Heart left ventricle (tissue), 16 donors: ENCODE results near the gene CEP164. TPM values are rescaled to one million over a fixed set of nuclear protein-coding genes. Genes with fewer than 3 reads are reported as not detected.
"Not testable (repeated sequence)": the region's sequence is repeated elsewhere in the genome, so short reads cannot be mapped to it uniquely, and the experiment has no call there.

ENCODE experiments used
- ATAC-seq, 4 donors: fragments of 200-7000 bp; cut with Tn5 transposase; one replicate each; pipeline ENCODE4 v1.9.1; 2020 to 2022; ENCODE audit warnings: moderate library complexity in 4 of 4, mild to moderate bottlenecking in 3 of 4, moderate number of reproducible peaks in 1 of 4
- DNase-seq, 5 donors: peaks; one replicate each; pipeline ENCODE4 v3.0.0-alpha.2; 2020
- H3K27ac ChIP-seq, 12 donors: fragments of 200-600 bp; sonication (generic) in 4 of 12; one replicate each; pipeline versions ENCODE4 v1.5.0 to v1.8.0; 2016 to 2022; ENCODE audit warnings: mild to moderate bottlenecking in 2 of 12
- H3K27me3 ChIP-seq, 9 donors: fragments of 200-600 bp; sonication (generic) in 2 of 9; one replicate each; pipeline versions ENCODE4 v1.5.1 to v1.8.0; 2016 to 2022; ENCODE audit warnings: mild to moderate bottlenecking in 3 of 9
- H3K36me3 ChIP-seq, 9 donors: fragments of 200-600 bp; sonication (generic) in 2 of 9; one replicate each; pipeline versions ENCODE4 v1.5.0 to v1.8.0; 2018 to 2022; ENCODE audit warnings: mild to moderate bottlenecking in 2 of 9
- H3K4me1 ChIP-seq, 12 donors: fragments of 200-600 bp; sonication (generic) in 4 of 12; one replicate each; pipeline versions ENCODE4 v1.5.0 to v1.8.0; 2016 to 2022; ENCODE audit warnings: mild to moderate bottlenecking in 3 of 12
- H3K4me3 ChIP-seq, 12 donors: fragments of 200-600 bp; sonication (generic) in 4 of 12; one replicate each; pipeline versions ENCODE4 v1.5.0 to v1.8.0; 2017 to 2022; ENCODE audit warnings: mild to moderate bottlenecking in 9 of 12, moderate library complexity in 4 of 12
- H3K9me3 ChIP-seq, 12 donors: fragments of 200-600 bp; sonication (generic) in 4 of 12; one replicate each; pipeline versions ENCODE4 v1.5.0 to v1.8.0; 2016 to 2022; ENCODE audit warnings: mild to moderate bottlenecking in 1 of 12
- CTCF ChIP-seq, 12 donors: fragments of 200-600 bp; sonication (generic) in 4 of 12; IDR thresholded peaks; one replicate each; pipeline versions ENCODE4 v1.5.0 to v1.8.0; 2018 to 2022; ENCODE audit warnings: antibody characterized with exemption in 12 of 12, mild to moderate bottlenecking in 5 of 12
- POLR2A ChIP-seq, 2 donors: fragments of 450-650 bp; IDR thresholded peaks; one replicate each; pipeline ENCODE4 v1.6.1; 2017; ENCODE audit warnings: antibody characterized with exemption in 2 of 2, mild to moderate bottlenecking in 2 of 2, moderate library complexity in 2 of 2
- WGBS, 4 donors: extraction: QIAGEN DNeasy Blood & Tissue Kit in 2 of 4; methylation state at CpG; one replicate each; pipeline versions ENCODE4 v1.1.5 to v1.1.7; 2013 to 2018; 5-methylcytosine and 5-hydroxymethylcytosine counted together
- intact Hi-C, 10 donors: fragments of 100-400 bp; cut with DNase I; formaldehyde crosslinking; loops; one replicate each; pipeline versions ENCODE4 v1.11.1 to v1.14.2; 2022
- polyA plus RNA-seq, 2 donors: library from polyadenylated mRNA; stranded (reverse); fragments of 200-250 nt; gene quantifications; one replicate each; pipeline ENCODE4 v1.2.3, GENCODE V29; 2013
- total RNA-seq, 9 donors: library from RNA; depleted of rRNA in 2 of 9; stranded (reverse); fragments of >200 nt in 2 of 9; fragmentation: NEBNext Ultra II Directional in 3 of 9; extraction: Animal tissue kit (Norgen Biotek cat#: 25700) in 3 of 9; gene quantifications; one replicate each; pipeline versions ENCODE4 v1.1.0 to v1.2.4, GENCODE V29; 2016 to 2023
- donor health status: ischemic (EF 13 %, LVEDD 7.1; RV severe dilation, severe dysfunction).
- donor health status: healthy with polysubstance abuse.
- donor health status: DM: no; HTN: yes; CAD: no.
- donor health status: DM: no; HTN: no; CAD: no.
- donor health status: ischemic (EF 25% LVEDD 6.9; RV normal size, moderate dysfunction).
- donor health status: ischemic (EF 25% LVEDD 5.7; RV mildly dilated, moderate dysfunction).
- donor health status: healthy.
- donor health status: DM: yes; HTN: yes; CAD: no.
- donor health status: ischemic (EF 35%, LVEDD 5.7; RV mildly dilated, moderate dysfunction).
- donor health status: nonischemic (EF 11% LVEDD 7.7; RV severe dilation, severe dysfunction).
- donor health status: DM: yes; HTN: yes; CAD: no.
- donor health status: PGD.
- donor health status: ischemic (EF 29% LVEDD 5.4; RV normal size, mild dysfunction).
- donor health status: nonischemic (EF 23%, LVEDD 6.1; RV moderate dilation, normal function).

Gene CEP164
- total and polyA plus RNA-seq, 11 donors = 2.6 to 15.4 (median 6.6) TPM

- Histone ChIP-seq H3K27me3 (no peaks in the 10 kb centered on the region), H3K4me1 (no peaks in the 10 kb centered on the region), H3K27ac (no peak overlapping the region), H3K36me3 (peaks cover 0 to 67% (median 57%) of the 10 kb centered on the region in 9 donors), H3K4me3 (no peak overlapping the region), H3K9me3 (peaks cover 0 to 15% (median 0%) of the 10 kb centered on the region in 12 donors)
- 97 to 100% (median 98%) methylated on average over 8 of the region's 8 CpGs for WGBS, 4 donors
- DNase-seq (no peak), ATAC-seq (peak in 1 of 4 donors; percentile 13)
- no peak for TF ChIP-seq CTCF (IDR thresholded peaks at IDR 0.05)
- TF ChIP-seq POLR2A (IDR thresholded peaks at IDR 0.05) = no peak
- intact Hi-C loops = no loop called here
These were observed 69.3 kb downstream of the CEP164 start for GRCh38 chr11:117396970-117397369.

GRCh38 chr11:117398618-117399017 is 71.0 kb downstream of the CEP164 start:
- H3K4me3 ChIP-seq, DNase-seq, intact Hi-C loops, ATAC-seq, H3K4me1 ChIP-seq, H3K27me3 ChIP-seq, H3K27ac ChIP-seq: not testable (repeated sequence)
- peaks cover 0 to 57% (median 46%) of the 10 kb centered on the region in 9 donors for H3K36me3 ChIP-seq
- WGBS, 4 donors = 98 to 100% (median 100%) methylated on average over 1 to 2 of the region's 2 CpGs
- peaks cover 0 to 15% (median 0%) of the 10 kb centered on the region in 12 donors for H3K9me3 ChIP-seq

- H3K27me3 ChIP-seq, ATAC-seq, H3K4me3 ChIP-seq, DNase-seq, H3K4me1 ChIP-seq, intact Hi-C loops, H3K27ac ChIP-seq: not testable (repeated sequence)
- 96 to 98% (median 97%) methylated on average over 2 of the region's 2 CpGs for WGBS, 4 donors
- Histone ChIP-seq H3K36me3 (peaks cover 0 to 55% (median 42%) of the 10 kb centered on the region in 9 donors), H3K9me3 (peaks cover 0 to 15% (median 0%) of the 10 kb centered on the region in 12 donors)
These were observed 71.6 kb downstream of the CEP164 start for GRCh38 chr11:117399100-117399840.

- 96 to 100% (median 98%) methylated on average over 2 of the region's 2 CpGs for WGBS, 4 donors
- H3K27ac ChIP-seq = not testable (repeated sequence)
These were observed 78.2 kb downstream of the CEP164 start for GRCh38 chr11:117405898-117406297.

GRCh38 chr11:117407016-117407415 is 79.4 kb downstream of the CEP164 start:
- Histone ChIP-seq H3K4me3 (no peak overlapping the region), H3K36me3 (peaks cover 0 to 75% (median 38%) of the 10 kb centered on the region in 9 donors), H3K27ac (no peak overlapping the region), H3K27me3 (no peaks in the 10 kb centered on the region), H3K4me1 (no peaks in the 10 kb centered on the region), H3K9me3 (peaks cover 0 to 14% (median 6%) of the 10 kb centered on the region in 12 donors)
- intact Hi-C loops = no loop called here
- no peak for ATAC-seq
- 93 to 100% (median 97%) methylated on average over 6 of the region's 6 CpGs for WGBS, 4 donors
- DNase-seq = no peak
- no peak for TF ChIP-seq CTCF (IDR thresholded peaks at IDR 0.05)
- no peak for TF ChIP-seq POLR2A (IDR thresholded peaks at IDR 0.05)

More at GRCh38 chr11:117405898-117406297, 78.2 kb downstream of the CEP164 start:
- H3K36me3 ChIP-seq = peaks cover 0 to 66% (median 34%) of the 10 kb centered on the region in 9 donors
- DNase-seq, H3K27me3 ChIP-seq, H3K4me3 ChIP-seq, ATAC-seq, H3K4me1 ChIP-seq, intact Hi-C loops: not testable (repeated sequence)
- H3K9me3 ChIP-seq = peaks cover 0 to 14% (median 6%) of the 10 kb centered on the region in 12 donors
